Erythroblast (primary cell): ENCODE measurements around the gene RBM42.

ENCODE experiments used
- GATA1 ChIP-seq: IDR thresholded peaks from 2 replicates; pipeline ENCODE4 v1.6.1; 2011; ENCODE audit warnings: low read depth, mild to moderate bottlenecking, control low read depth, low read length, moderate library complexity
- POLR2A ChIP-seq: IDR thresholded peaks from 2 replicates; pipeline ENCODE4 v1.6.1; 2011; ENCODE audit warnings: mild to moderate bottlenecking, low read length

GRCh38 chr19:35628565-35629331 lies at the start of gene RBM42:
- TF ChIP-seq POLR2A (peak; percentile 89), GATA1 (no peak)
